Islet of Langerhans (tissue), 1 donor: ENCODE measurements around the gene ZNRF3.
"Not testable (repeated sequence)": the region's sequence is repeated elsewhere in the genome, so short reads cannot be mapped to it uniquely, and the experiment has no call there.

Source experiments
- FAIRE-seq: peaks from one replicate; lab custom pipeline; 2011; peaks lifted over from hg19 to GRCh38; lab: Jason Lieb, UNC

The ZNRF3 gene

GRCh38 chr22:28933321-28933720 is 49.9 kb downstream of the ZNRF3 start:
- FAIRE-seq: peak; percentile 53

GRCh38 chr22:28934026-28934425 is 50.7 kb downstream of the ZNRF3 start:
- no peak for FAIRE-seq

GRCh38 chr22:28935140-28935539 is 51.8 kb downstream of the ZNRF3 start:
- FAIRE-seq: no peak

GRCh38 chr22:28935713-28936112 is 52.3 kb downstream of the ZNRF3 start:
- FAIRE-seq: no peak

- FAIRE-seq: no peak
Observed at GRCh38 chr22:28936200-28936599, 52.8 kb downstream of the ZNRF3 start.

- FAIRE-seq: no peak
Observed at GRCh38 chr22:28937206-28938025, 54.0 kb downstream of the ZNRF3 start.

GRCh38 chr22:28938286-28938833 is 55.0 kb downstream of the ZNRF3 start:
- FAIRE-seq: peak; percentile 66

- no peak for FAIRE-seq
Observed at GRCh38 chr22:28939394-28939793, 56.0 kb downstream of the ZNRF3 start.

- no peak for FAIRE-seq
Observed at GRCh38 chr22:28939932-28940331, 56.6 kb downstream of the ZNRF3 start.

- FAIRE-seq: no peak
Observed at GRCh38 chr22:28940441-28940840, 57.1 kb downstream of the ZNRF3 start.

- FAIRE-seq: no peak
Observed at GRCh38 chr22:28942333-28942732, 59.0 kb downstream of the ZNRF3 start.

GRCh38 chr22:28942801-28943500 is 59.6 kb downstream of the ZNRF3 start:
- no peak for FAIRE-seq

GRCh38 chr22:28943501-28943879 is 60.1 kb downstream of the ZNRF3 start:
- no peak for FAIRE-seq

- FAIRE-seq: no peak
Observed at GRCh38 chr22:28947125-28947524, 63.8 kb downstream of the ZNRF3 start.

- no peak for FAIRE-seq
Observed at GRCh38 chr22:28948424-28948823, 65.1 kb downstream of the ZNRF3 start.

- not testable (repeated sequence) for FAIRE-seq
Observed at GRCh38 chr22:28948860-28949551, 65.6 kb downstream of the ZNRF3 start.

- FAIRE-seq: no peak
Observed at GRCh38 chr22:28949788-28950187, 66.4 kb downstream of the ZNRF3 start.

GRCh38 chr22:28950617-28951411 is 67.4 kb downstream of the ZNRF3 start:
- FAIRE-seq: no peak

GRCh38 chr22:28951530-28951929 is 68.2 kb downstream of the ZNRF3 start:
- no peak for FAIRE-seq

- no peak for FAIRE-seq
Observed at GRCh38 chr22:28951969-28952521, 68.7 kb downstream of the ZNRF3 start.

- FAIRE-seq: no peak
Observed at GRCh38 chr22:28952857-28953256, 69.5 kb downstream of the ZNRF3 start.

- FAIRE-seq: no peak
Observed at GRCh38 chr22:28953403-28953802, 70.0 kb downstream of the ZNRF3 start.
